GM12878 (cell line): ENCODE results near the gene ARHGAP6.

ENCODE experiments used
- BRCA1 ChIP-seq: IDR thresholded peaks from 2 replicates; pipeline ENCODE4 v1.6.1; 2011; ENCODE audit warnings: low read depth, low read length, improper control_type of control experiment
- CBFB ChIP-seq: IDR thresholded peaks from 2 replicates; pipeline ENCODE4 v1.6.1; 2016; ENCODE audit warnings: antibody characterized with exemption, low read depth
- SREBF1 ChIP-seq: IDR thresholded peaks from 2 replicates; pipeline ENCODE4 v1.6.1; 2012; ENCODE audit warnings: mild to moderate bottlenecking, low read length

GRCh38 chrX:11364835-11365234, 300.9 kb downstream of the ARHGAP6 start:
- TF ChIP-seq SREBF1 = no peak
- TF ChIP-seq CBFB = no peak
- no peak for TF ChIP-seq BRCA1
